Brain microvascular endothelial cell (primary cell): ENCODE measurements around the gene VPS13D.
"Not testable (repeated sequence)": the region's sequence is repeated elsewhere in the genome, so short reads cannot be mapped to it uniquely, and the experiment has no call there.

Experiments
- DNase-seq: peaks from one replicate; pipeline ENCODE4 v3.0.0-alpha.2; 2020
- H3K27ac ChIP-seq: fragments of 250-450 bp; sonication (Bioruptor Pico); 2 replicates; pipeline ENCODE4 v1.5.1; 2020; ENCODE audit warnings: mild to moderate bottlenecking, moderate library complexity
- H3K27me3 ChIP-seq: fragments of 250-450 bp; sonication (Bioruptor Pico); replicated peaks from 2 replicates; pipeline ENCODE4 v1.5.1; 2020; ENCODE audit warnings: mild to moderate bottlenecking
- H3K36me3 ChIP-seq: fragments of 250-450 bp; sonication (Bioruptor Pico); replicated peaks from 2 replicates; pipeline ENCODE4 v1.5.1; 2020; ENCODE audit warnings: mild to moderate bottlenecking
- H3K4me3 ChIP-seq: 2 replicates; pipeline ENCODE4 v1.5.1; 2011; ENCODE audit warnings: low read depth, mild to moderate bottlenecking, control low read depth, low read length, moderate library complexity
- in situ Hi-C: cut with HindIII; loops from 2 replicates; pipeline ENCODE4 v1.10.0; 2017; ENCODE audit warnings: low sequenced_read_pairs, low pct_ligation_motif_present
- TF ChIP-seq, protein P1 (sequence below): IDR thresholded peaks from 2 replicates; pipeline ENCODE4 v1.5.1; 2011; ENCODE audit warnings: low read depth, mild to moderate bottlenecking, moderate library complexity, low read length, control low read depth, inconsistent platforms; ENCODE audit errors: missing control alignments

VPS13D gene

GRCh38 chr1:12219800-12220199 is 10.0 kb upstream of the VPS13D start:
- H3K4me3 ChIP-seq: no peak overlapping the region
- no peaks in the 10 kb centered on the region for H3K36me3 ChIP-seq
- H3K27me3 ChIP-seq: no peaks in the 10 kb centered on the region
- DNase-seq: no peak
- no peak overlapping the region for H3K27ac ChIP-seq
- TF ChIP-seq, protein P1, sequence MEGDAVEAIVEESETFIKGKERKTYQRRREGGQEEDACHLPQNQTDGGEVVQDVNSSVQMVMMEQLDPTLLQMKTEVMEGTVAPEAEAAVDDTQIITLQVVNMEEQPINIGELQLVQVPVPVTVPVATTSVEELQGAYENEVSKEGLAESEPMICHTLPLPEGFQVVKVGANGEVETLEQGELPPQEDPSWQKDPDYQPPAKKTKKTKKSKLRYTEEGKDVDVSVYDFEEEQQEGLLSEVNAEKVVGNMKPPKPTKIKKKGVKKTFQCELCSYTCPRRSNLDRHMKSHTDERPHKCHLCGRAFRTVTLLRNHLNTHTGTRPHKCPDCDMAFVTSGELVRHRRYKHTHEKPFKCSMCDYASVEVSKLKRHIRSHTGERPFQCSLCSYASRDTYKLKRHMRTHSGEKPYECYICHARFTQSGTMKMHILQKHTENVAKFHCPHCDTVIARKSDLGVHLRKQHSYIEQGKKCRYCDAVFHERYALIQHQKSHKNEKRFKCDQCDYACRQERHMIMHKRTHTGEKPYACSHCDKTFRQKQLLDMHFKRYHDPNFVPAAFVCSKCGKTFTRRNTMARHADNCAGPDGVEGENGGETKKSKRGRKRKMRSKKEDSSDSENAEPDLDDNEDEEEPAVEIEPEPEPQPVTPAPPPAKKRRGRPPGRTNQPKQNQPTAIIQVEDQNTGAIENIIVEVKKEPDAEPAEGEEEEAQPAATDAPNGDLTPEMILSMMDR: no peak
- in situ Hi-C loops: no loop called here

GRCh38 chr1:12220890-12221289 is 8.9 kb upstream of the VPS13D start:
- Histone ChIP-seq H3K27ac (no peak overlapping the region), H3K36me3 (no peaks in the 10 kb centered on the region), H3K27me3 (no peaks in the 10 kb centered on the region), H3K4me3 (no peak overlapping the region)
- no peak for DNase-seq
- in situ Hi-C loops: no loop called here
- TF ChIP-seq, protein P1: no peak

GRCh38 chr1:12222700-12223099 is 7.1 kb upstream of the VPS13D start:
- H3K27ac ChIP-seq, H3K36me3 ChIP-seq, H3K4me3 ChIP-seq, H3K27me3 ChIP-seq, in situ Hi-C loops, DNase-seq: not testable (repeated sequence)

DNA sequence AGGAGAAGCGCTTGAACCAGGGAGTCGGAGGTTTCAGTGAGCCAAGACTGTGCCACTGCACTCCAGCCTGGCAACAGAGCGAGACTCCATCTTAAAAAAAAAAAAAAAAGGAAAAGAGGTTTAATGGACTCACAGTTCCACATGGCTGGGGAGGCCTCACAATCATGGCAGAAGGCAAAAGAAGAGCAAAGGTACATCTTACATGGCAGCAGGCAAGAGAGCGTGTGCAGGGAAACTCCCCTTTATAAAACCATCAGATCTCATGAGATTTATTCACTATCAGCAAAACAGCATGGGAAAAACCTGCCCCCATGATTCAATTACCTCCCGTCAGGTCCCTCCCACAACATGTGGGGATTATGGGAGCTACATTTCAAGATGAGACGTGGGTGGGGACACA is 5.7 kb upstream of the VPS13D start:
- H3K27ac ChIP-seq, H3K4me3 ChIP-seq, DNase-seq, H3K27me3 ChIP-seq, in situ Hi-C loops, H3K36me3 ChIP-seq: not testable (repeated sequence)

DNA sequence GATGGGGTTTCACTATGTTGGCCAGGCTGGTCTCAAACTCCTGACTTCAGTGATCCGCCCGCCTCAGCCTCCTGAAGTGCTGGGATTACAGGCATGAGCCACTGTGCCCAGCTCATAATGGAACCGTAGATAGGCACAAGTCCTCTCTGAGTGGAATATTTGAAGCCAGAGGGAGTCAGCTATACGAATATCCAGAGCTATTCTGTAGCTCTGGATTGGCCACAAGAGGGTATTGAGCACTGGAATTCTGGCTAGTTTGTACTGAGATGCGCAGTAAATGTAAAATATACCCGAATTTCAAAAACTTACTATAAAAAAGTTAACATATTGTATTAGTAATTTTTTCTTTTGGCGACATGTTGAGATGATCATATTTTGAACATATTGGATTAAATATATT is 851 bp upstream of the VPS13D start:
- DNase-seq: no peak
- no peaks in the 10 kb centered on the region for H3K27me3 ChIP-seq
- no peak overlapping the region for H3K4me3 ChIP-seq
- in situ Hi-C loops: no loop called here
- TF ChIP-seq, protein P1: no peak
- H3K36me3 ChIP-seq: no peaks in the 10 kb centered on the region
- no peak overlapping the region for H3K27ac ChIP-seq

DNA sequence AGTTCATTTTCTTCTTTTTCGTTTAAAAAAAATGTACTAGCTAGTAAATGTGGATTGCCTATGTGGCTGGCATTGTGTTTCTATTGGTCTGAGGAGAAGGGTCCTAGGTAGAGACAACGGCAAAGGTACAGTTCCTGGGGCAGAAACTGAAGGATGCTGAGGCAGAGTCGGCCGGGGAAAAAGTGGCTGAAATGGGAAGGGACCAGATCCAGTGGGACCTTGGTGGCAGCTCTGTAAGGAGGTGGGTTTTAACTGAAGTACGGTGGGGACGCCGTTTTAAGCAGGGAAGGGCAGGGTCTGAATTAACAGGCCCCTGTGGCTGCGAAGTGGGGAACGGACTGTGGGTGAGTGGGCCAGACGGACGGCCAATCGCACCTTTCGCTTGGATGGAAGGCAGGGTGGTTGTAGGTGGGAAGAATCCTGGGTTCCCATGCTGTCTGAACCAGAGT is 420 bp upstream of the VPS13D start:
- in situ Hi-C loops: no loop called here
- no peak for DNase-seq
- Histone ChIP-seq H3K4me3 (peak overlapping the region; percentile 24), H3K36me3 (no peaks in the 10 kb centered on the region), H3K27me3 (no peaks in the 10 kb centered on the region), H3K27ac (no peak overlapping the region)
- TF ChIP-seq, protein P1: no peak

GRCh38 chr1:12230549-12231275 is 882 bp downstream of the VPS13D start:
- no peaks in the 10 kb centered on the region for H3K27me3 ChIP-seq
- DNase-seq: no peak

More at GRCh38 chr1:12230549-12231275, 882 bp downstream of the VPS13D start:
- Histone ChIP-seq H3K4me3 (peak overlapping the region; percentile 88), H3K27ac (peak overlapping the region; percentile 60), H3K36me3 (peaks cover 2% of the 10 kb centered on the region)
- TF ChIP-seq, protein P1: no peak
- in situ Hi-C loops: no loop called here
